ENCODE data around the gene CDT1. TPM values are rescaled to one million over a fixed set of nuclear protein-coding genes. Genes with fewer than 3 reads are reported as not detected.

CDT1 gene
- total RNA-seq, 3 donors from 2014 or later = 1.3 to 3.3 (median 3.2) TPM

- DNase-seq (ENCODE audit: low spot score in 2 of 2) = peak in 1 of 2 donors; percentile 55
- intact Hi-C loops (cut with DNase I; ENCODE audit: low total_unique reads) = no loop called here
- Histone ChIP-seq H3K27me3 (no peaks in the 10 kb centered on the region), H3K4me1 (peaks cover 26 to 52% of the 10 kb centered on the region in 2 donors), H3K9me3 (no peaks in the 10 kb centered on the region), H3K36me3 (no peaks in the 10 kb centered on the region), H3K4me3 (peak overlapping the region in 1 of 3 donors; percentile 28), H3K27ac (peak overlapping the region; percentile 60 to 63)
- TF ChIP-seq, protein P1, sequence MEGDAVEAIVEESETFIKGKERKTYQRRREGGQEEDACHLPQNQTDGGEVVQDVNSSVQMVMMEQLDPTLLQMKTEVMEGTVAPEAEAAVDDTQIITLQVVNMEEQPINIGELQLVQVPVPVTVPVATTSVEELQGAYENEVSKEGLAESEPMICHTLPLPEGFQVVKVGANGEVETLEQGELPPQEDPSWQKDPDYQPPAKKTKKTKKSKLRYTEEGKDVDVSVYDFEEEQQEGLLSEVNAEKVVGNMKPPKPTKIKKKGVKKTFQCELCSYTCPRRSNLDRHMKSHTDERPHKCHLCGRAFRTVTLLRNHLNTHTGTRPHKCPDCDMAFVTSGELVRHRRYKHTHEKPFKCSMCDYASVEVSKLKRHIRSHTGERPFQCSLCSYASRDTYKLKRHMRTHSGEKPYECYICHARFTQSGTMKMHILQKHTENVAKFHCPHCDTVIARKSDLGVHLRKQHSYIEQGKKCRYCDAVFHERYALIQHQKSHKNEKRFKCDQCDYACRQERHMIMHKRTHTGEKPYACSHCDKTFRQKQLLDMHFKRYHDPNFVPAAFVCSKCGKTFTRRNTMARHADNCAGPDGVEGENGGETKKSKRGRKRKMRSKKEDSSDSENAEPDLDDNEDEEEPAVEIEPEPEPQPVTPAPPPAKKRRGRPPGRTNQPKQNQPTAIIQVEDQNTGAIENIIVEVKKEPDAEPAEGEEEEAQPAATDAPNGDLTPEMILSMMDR (IDR thresholded peaks at IDR 0.05) = no peak
- TF ChIP-seq POLR2A (IDR thresholded peaks at IDR 0.05) = no peak
- TF ChIP-seq POLR2AphosphoS5 (IDR thresholded peaks at IDR 0.05) = peak in 2 of 3 donors; percentile 33 to 45
Observed at GRCh38 chr16:88772871-88773811, 30.4 kb upstream of the CDT1 start.

DNA sequence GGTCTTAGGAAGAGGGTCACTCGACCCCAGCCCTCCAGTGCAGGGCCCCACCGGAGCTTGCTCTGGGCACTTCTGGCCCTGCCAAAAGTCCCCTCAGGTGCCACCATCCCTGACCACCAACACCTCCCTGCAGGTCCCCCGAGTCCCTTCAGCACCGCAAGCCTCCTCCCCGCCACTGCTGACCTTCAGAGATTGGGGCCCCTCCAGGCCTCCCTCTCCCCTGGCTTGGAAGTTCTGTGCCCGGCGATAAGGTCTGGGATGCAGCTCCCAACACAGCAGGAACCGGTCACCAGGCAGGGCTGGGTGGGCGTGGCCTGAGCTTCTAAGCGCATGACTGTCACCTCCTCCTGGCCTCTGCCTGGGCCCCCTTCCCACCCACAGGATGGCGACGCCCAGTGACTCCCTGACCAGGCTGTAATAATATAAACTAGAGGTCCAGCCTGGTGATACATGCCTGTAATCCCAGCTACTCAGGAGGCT, 29.7 kb upstream of the CDT1 start:
- Histone ChIP-seq H3K4me3 (no peak overlapping the region), H3K36me3 (no peaks in the 10 kb centered on the region), H3K4me1 (peaks cover 21 to 46% of the 10 kb centered on the region in 2 donors), H3K27ac (peak overlapping the region; percentile 60 to 63), H3K9me3 (no peaks in the 10 kb centered on the region), H3K27me3 (no peaks in the 10 kb centered on the region)
- intact Hi-C loops (cut with DNase I; ENCODE audit: low total_unique reads) = no loop called here
- TF ChIP-seq, protein P1 (IDR thresholded peaks at IDR 0.05) = no peak
- TF ChIP-seq POLR2AphosphoS5 (IDR thresholded peaks at IDR 0.05) = no peak
- TF ChIP-seq POLR2A (IDR thresholded peaks at IDR 0.05) = no peak
- DNase-seq (ENCODE audit: low spot score in 2 of 2) = no peak

DNA sequence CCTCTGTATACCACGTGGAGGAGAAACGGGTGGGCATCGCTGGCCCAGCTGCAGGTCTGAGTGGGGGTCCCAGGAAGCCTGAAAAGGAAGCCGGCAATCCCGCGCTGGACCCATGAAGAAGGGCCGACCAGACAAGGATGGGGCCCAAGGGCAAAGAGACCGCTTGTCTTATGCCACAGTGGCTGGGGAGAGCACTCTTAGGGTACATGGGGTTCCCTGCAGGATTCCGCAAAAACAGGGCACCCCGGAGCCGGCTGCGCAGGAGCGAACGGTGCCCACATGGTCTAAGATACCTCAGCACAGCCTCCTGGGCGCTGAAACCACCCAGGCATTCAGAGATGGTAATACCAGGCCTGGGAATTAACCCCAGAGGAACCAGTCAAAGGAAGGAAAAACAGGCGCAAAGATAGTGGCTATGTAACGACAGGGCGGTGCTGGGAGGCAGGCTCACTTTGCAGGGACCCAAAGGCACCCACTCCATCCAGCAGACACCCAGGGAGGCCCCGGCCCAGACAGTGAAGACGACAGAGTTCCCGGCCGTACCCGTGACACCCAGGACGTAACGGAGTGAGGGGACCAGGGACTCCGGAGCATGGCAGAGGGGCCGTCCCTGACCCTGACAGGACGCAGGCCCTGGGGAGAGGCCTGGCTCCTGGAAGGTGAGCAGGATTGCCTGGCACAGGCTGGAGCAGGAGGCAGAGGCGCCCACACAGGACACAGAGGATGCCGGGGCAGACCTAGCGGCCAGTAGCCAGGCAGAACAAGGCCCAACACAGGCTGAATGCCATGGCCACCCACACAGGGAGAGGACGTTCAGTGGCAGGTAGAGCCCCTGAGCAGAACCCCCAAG, 28.8 kb upstream of the CDT1 start:
- TF ChIP-seq POLR2AphosphoS5 (IDR thresholded peaks at IDR 0.05) (no peak), POLR2A (IDR thresholded peaks at IDR 0.05) (no peak)
- TF ChIP-seq, protein P1 (IDR thresholded peaks at IDR 0.05) = no peak
- Histone ChIP-seq H3K27ac (no peak overlapping the region), H3K27me3 (no peaks in the 10 kb centered on the region), H3K9me3 (no peaks in the 10 kb centered on the region), H3K4me3 (no peak overlapping the region), H3K4me1 (peaks cover 21 to 42% of the 10 kb centered on the region in 2 donors), H3K36me3 (no peaks in the 10 kb centered on the region)
- intact Hi-C loops (cut with DNase I; ENCODE audit: low total_unique reads) = no loop called here
- DNase-seq (ENCODE audit: low spot score in 2 of 2) = no peak

DNA sequence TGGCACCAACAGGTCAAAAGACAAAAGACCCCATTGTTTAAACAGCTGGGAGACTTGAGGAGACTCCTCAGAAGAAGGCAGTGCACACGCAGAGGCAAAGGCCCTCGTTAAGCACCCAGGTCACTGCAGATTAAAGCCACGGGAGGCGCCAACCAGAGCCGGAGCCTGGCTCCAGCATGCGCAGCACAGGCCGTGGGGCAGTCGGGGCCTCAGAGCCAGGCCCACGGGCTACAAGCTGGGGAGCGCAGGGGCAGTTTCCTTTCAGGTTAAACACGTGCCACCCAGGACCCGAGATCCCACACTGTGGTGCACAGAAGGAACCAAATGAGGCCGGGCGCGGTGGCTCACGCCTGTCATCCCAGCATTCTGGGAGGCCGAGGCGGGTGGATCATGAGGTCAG, 27.8 kb upstream of the CDT1 start:
- Histone ChIP-seq H3K27me3 (no peaks in the 10 kb centered on the region), H3K27ac (no peak overlapping the region), H3K9me3 (no peaks in the 10 kb centered on the region), H3K4me1 (peaks cover 13 to 34% of the 10 kb centered on the region in 2 donors), H3K36me3 (no peaks in the 10 kb centered on the region), H3K4me3 (no peak overlapping the region)
- no peak for DNase-seq (ENCODE audit: low spot score in 2 of 2)
- TF ChIP-seq POLR2AphosphoS5 (IDR thresholded peaks at IDR 0.05) (no peak), POLR2A (IDR thresholded peaks at IDR 0.05) (no peak)
- TF ChIP-seq, protein P1 (IDR thresholded peaks at IDR 0.05) = no peak
- intact Hi-C loops (cut with DNase I; ENCODE audit: low total_unique reads) = no loop called here
